ENCODE results near the gene AKT1.
"Not testable (repeated sequence)": the region's sequence is repeated elsewhere in the genome, so short reads cannot be mapped to it uniquely, and the experiment has no call there.

The AKT1 gene

GRCh38 chr14:104734051-104734587 lies 61.4 kb downstream of the AKT1 start:
- TF ChIP-seq POLR2AphosphoS5 (IDR thresholded peaks at IDR 0.05; ENCODE audit: low read depth, low read length) (no peak), TAF1 (IDR thresholded peaks at IDR 0.05; ENCODE audit: borderline replicate concordance, low read depth, low read length) (no peak), POLR2A (IDR thresholded peaks at IDR 0.05; ENCODE audit: low read depth, low read length) (no peak)
- no peak for FAIRE-seq
- no peak for DNase-seq (ENCODE audit: insufficient read length)

DNA sequence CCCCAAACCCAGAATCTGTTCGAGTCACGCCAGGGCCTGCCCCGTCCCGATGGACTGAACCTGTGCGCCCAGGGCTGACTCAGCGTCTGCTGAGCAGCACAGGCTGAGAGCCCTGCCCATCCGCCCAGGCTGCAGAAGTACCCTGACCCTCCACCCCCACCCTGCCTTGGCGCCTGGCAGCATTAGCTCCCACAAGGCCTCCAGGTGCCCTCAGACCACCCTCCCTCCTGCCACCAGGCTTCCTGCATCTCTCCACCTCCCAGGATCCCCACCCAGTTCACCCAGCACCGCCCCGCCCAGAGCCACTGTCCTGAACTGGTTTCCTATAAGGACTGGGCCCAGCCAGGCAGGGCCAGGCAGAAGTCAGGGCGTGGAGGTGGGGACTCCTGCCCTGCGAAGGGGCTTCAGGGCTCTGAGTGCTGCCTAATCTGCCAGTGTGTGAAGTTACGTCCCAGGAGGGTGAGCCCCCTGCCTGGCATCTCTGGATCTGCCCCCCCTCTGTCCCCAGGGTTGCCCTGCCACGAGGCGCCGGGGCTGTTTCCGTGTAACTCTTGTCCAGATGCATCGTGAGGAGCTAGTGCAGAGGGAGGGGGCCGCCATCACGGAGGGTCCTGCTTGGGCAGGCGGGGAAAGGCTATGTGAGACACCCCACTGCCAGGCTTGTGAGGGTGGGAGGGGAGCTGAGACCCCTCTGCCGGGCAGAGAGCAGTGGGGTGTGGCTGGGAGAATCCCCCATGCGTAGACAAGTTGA lies 62.4 kb downstream of the AKT1 start:
- FAIRE-seq: no peak
- DNase-seq (ENCODE audit: insufficient read length): no peak
- TF ChIP-seq POLR2AphosphoS5 (IDR thresholded peaks at IDR 0.05; ENCODE audit: low read depth, low read length): no peak
- no peak for TF ChIP-seq POLR2A (IDR thresholded peaks at IDR 0.05; ENCODE audit: low read depth, low read length)
- no peak for TF ChIP-seq TAF1 (IDR thresholded peaks at IDR 0.05; ENCODE audit: borderline replicate concordance, low read depth, low read length)

- FAIRE-seq (no peak), DNase-seq (ENCODE audit: insufficient read length) (no peak)
- no peak for TF ChIP-seq POLR2AphosphoS5 (IDR thresholded peaks at IDR 0.05; ENCODE audit: low read depth, low read length)
- no peak for TF ChIP-seq POLR2A (IDR thresholded peaks at IDR 0.05; ENCODE audit: low read depth, low read length)
- TF ChIP-seq TAF1 (IDR thresholded peaks at IDR 0.05; ENCODE audit: borderline replicate concordance, low read depth, low read length): no peak
Observed at GRCh38 chr14:104732355-104732804, 63.2 kb downstream of the AKT1 start.

DNA sequence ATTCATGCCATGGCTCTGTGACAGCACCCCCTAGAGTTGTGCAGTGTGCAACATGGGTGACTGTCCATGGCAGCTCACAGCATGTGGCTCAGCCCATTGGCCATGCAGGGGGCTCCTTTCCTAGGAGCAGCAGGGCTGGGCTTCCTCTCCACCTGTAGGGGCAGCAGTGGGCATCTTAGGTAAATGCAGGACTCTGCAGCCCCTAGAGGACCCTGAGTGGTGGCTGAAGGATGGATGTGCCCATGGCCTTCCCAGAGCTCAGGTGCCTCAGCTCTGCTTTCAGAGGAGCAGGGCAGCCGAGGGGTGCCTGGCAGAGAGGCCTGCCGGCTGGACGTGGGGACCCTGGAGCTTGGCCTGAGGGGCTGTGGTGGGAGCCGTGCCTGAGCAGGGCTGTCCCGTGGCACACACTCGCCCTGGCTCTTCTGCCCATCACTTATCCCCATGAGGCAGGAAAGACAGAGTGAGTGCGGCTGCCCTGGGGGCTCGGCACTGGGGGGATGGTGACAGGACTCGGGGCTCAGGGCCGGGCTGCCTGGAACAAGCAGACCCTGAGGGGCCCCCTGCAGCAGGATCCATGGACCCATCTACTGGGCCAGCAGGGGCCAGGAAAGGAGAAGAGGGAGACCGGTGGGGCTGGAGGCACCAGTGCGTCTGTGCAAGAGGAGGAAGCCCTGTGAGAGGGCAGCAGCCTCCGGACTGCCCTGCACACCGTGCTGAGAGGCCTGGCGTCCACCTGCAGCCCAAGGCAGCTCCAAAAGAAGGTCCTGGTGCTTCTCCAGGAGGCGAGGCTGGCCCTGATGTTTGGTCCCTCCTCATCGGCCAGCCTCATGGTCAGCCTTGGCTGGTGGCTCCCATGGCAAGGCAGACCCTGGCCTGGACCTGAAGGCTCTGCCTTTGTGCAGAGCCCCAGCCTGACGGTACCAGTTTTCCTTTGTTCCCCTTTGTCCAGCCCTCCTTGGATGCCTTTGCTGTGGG lies 63.9 kb downstream of the AKT1 start:
- TF ChIP-seq POLR2A (IDR thresholded peaks at IDR 0.05; ENCODE audit: low read depth, low read length): no peak
- TF ChIP-seq POLR2AphosphoS5 (IDR thresholded peaks at IDR 0.05; ENCODE audit: low read depth, low read length): no peak
- TF ChIP-seq TAF1 (IDR thresholded peaks at IDR 0.05; ENCODE audit: borderline replicate concordance, low read depth, low read length): no peak
- no peak for DNase-seq (ENCODE audit: insufficient read length)
- FAIRE-seq: no peak

GRCh38 chr14:104730487-104730886 lies 65.1 kb downstream of the AKT1 start:
- DNase-seq (ENCODE audit: insufficient read length) (no peak), FAIRE-seq (no peak)
- TF ChIP-seq TAF1 (IDR thresholded peaks at IDR 0.05; ENCODE audit: borderline replicate concordance, low read depth, low read length) (no peak), POLR2A (IDR thresholded peaks at IDR 0.05; ENCODE audit: low read depth, low read length) (no peak), POLR2AphosphoS5 (IDR thresholded peaks at IDR 0.05; ENCODE audit: low read depth, low read length) (no peak)

DNA sequence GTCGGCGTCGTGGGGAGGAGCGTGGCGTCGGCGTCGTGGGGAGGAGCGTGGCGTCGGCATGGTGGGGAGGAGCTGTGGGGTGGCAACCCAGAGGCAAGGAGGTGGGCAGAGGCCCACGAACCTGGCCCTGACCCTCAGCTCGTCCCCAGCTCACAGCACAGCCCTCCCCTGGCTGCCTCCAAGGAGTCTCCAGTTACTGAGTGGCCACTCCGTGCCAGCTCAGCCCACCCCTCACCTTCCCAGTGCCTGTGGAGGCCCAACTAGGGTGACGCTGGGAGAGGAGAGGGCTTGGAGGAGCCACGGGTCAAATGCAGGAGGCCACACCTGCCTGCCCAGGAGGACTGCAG lies 65.7 kb downstream of the AKT1 start:
- no peak for FAIRE-seq
- TF ChIP-seq POLR2AphosphoS5 (IDR thresholded peaks at IDR 0.05; ENCODE audit: low read depth, low read length) (no peak), TAF1 (IDR thresholded peaks at IDR 0.05; ENCODE audit: borderline replicate concordance, low read depth, low read length) (no peak), POLR2A (IDR thresholded peaks at IDR 0.05; ENCODE audit: low read depth, low read length) (no peak)
- DNase-seq (ENCODE audit: insufficient read length): no peak

DNA sequence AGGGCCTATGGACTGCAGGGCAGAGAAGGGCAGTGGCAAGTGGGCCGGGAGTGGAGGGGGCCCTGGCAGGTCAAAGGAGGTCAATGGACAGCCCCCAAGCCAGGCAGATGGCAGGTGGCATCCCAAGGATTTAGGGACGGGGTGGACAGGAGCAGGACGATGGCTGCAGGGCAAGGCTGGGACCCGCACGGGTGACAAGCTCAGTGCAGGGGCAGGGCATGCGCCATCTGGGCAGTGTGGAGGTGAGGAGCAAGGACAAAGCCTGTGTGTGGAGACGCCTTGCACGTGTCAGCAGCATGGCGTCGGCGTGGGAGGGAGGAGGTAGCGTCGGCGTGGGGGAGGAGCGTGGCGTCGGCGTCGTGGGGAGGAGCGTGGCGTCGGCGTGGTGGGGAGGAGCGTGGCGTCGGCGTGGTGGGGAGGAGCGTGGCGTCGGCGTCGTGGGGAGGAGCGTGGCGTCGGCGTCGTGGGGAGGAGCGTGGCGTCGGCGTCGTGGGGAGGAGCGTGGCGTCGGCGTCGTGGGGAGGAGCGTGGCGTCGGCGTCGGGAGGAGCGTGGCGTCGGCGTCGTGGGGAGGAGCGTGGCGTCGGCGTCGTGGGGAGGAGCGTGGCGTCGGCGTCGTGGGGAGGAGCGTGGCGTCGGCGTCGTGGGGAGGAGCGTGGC lies 66.2 kb downstream of the AKT1 start:
- DNase-seq (ENCODE audit: insufficient read length); FAIRE-seq: not testable (repeated sequence)

DNA sequence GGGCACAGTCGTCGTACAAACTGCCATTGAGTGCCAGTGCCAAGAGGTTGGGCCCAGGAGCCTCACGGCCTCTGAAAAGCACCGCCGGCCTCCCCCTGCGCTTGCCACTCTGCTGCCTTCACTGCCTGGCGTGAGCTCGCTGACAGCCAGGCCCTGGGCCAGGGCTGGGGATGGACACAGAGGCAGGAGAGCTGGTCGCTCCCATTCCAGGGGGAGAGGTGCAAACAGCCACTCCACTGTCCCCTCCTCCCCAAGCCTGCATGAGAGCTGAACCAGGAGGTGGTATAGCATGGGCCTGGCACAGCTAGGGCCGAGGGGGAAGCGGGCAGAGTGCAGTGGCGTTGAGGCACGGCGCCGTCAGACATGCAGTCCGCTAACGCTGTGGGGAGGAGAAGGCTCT lies 66.9 kb downstream of the AKT1 start:
- DNase-seq (ENCODE audit: insufficient read length): no peak
- no peak for FAIRE-seq
- TF ChIP-seq POLR2AphosphoS5 (IDR thresholded peaks at IDR 0.05; ENCODE audit: low read depth, low read length) (no peak), TAF1 (IDR thresholded peaks at IDR 0.05; ENCODE audit: borderline replicate concordance, low read depth, low read length) (no peak), POLR2A (IDR thresholded peaks at IDR 0.05; ENCODE audit: low read depth, low read length) (no peak)

- no peak for DNase-seq (ENCODE audit: insufficient read length)
- FAIRE-seq: no peak
- TF ChIP-seq POLR2A (IDR thresholded peaks at IDR 0.05; ENCODE audit: low read depth, low read length) (no peak), POLR2AphosphoS5 (IDR thresholded peaks at IDR 0.05; ENCODE audit: low read depth, low read length) (no peak), TAF1 (IDR thresholded peaks at IDR 0.05; ENCODE audit: borderline replicate concordance, low read depth, low read length) (no peak)
Observed at GRCh38 chr14:104726600-104727451, 68.7 kb downstream of the AKT1 start.

DNA sequence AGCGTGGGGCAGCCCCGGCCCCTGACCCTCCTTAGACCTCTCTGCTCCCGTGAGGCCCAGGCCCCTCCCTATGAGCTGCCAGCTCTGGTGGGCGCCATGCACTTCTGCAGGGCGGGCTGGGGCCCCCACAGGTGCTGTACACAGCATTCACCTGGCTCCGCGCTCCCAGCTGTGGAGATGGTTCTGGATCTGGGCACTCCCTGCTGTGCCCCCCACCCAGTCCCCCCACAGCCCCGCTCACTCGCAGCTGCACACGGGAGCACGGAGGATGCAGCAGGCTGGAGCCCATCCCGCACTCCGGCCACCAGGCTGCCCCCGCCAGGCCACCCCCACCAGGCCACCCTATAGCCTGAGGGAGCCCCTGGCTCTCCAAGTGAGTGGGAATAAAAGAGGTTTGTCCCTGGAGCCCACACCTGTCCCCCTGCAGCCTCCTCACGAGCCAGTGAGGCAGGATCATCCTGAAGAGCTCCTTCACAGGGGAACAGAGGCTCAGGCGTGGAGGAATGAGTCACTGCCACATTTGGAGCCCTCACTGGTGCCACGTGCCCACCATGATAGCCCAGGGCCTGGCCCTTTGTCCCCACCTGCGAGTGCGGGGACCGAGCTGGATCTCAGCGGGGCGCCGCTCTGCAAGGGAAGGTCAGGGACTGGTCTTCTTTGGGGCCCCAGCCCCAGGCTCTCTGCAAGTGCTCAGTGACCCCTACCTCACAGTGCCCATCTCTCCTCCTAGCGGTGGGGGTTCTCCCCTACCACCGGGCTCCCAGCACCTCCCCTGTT lies 69.6 kb downstream of the AKT1 start:
- no peak for FAIRE-seq
- no peak for DNase-seq (ENCODE audit: insufficient read length)
- TF ChIP-seq POLR2AphosphoS5 (IDR thresholded peaks at IDR 0.05; ENCODE audit: low read depth, low read length) (no peak), POLR2A (IDR thresholded peaks at IDR 0.05; ENCODE audit: low read depth, low read length) (no peak), TAF1 (IDR thresholded peaks at IDR 0.05; ENCODE audit: borderline replicate concordance, low read depth, low read length) (no peak)
